ENCODE results near the gene XXYLT1.

DNA sequence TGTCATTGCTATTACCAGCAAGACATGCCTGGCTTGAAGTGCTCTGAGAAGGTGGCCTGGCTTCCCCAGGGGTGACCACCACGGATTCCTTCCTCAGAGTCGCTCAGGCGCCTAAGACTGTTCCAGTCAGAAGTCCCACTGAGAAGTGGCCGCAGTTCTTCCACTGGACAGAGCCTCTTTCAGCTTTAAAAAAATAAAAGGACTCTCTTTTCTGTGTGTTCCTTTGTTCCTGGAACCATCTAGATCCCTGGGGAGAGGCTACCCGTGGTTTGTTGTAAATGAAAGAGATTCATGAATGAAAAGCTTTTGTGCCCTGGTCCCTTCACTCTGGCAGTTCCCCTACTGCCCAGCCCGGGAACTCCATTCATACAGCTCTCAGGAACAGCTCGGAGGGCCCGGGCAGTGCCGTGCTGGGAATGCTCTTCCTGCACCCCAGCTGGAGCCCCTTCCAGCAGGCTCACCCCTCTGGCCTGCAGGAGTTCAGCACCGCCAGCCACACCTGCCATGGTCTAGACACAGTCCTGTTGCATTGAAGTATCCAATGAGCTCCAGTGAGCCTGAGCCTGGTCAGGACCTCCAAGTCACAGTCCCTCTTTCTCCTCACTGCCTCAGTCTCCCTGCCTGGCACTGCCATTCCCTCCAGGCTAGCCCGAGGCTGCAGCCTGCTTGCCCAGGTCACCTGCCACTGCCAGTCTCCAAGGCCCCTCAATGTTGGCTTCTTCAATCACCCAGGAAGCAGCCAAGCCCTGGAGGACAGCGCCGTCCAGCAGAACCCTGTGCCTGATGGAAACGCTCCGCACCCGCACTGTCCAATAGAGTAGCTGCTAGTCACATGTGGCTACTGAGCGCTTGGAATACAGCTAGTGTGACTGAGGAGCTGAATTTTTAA, 75.4 kb downstream of the XXYLT1 start:
- TF ChIP-seq CTCF (conservative IDR thresholded peaks at IDR 0.05; ENCODE audit: low read depth, low read length), result no peak
- TF ChIP-seq CHD1 (IDR thresholded peaks at IDR 0.05; ENCODE audit: low read depth, low read length), result no peak

All from IMR-90 (cell line).